Inflammatory macrophage (primary cell): Measurements from ENCODE around the gene SUPT3H.

Source experiments
- DNase-seq, 2 donors: peaks; one replicate each; pipeline ENCODE4 v3.0.0-alpha.2; 2020 to 2022

The SUPT3H gene

GRCh38 chr6:44826025-44826676, 551.6 kb downstream of the SUPT3H start:
- DNase-seq: no peak

DNA sequence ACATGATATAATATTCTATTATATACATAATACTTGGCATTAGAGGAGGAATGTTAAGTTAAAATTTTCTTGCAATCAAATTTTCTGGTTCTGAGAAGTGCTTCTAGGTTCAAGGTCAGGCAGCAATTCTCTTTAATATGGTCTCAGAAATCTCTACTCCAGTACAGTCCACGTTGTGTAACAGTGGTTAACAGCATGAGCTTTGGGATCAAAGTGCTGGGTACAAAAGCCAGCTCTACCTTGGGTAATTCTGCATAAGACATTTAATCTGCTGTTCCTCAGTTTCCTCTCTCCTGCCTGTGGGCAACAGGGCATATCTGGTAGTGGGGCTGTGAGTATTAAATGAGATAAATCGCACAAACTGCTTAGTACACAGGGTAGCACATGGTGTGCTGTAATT, 552.5 kb downstream of the SUPT3H start:
- DNase-seq: no peak

- no peak for DNase-seq
These were observed 553.2 kb downstream of the SUPT3H start for GRCh38 chr6:44824567-44824966.

DNA sequence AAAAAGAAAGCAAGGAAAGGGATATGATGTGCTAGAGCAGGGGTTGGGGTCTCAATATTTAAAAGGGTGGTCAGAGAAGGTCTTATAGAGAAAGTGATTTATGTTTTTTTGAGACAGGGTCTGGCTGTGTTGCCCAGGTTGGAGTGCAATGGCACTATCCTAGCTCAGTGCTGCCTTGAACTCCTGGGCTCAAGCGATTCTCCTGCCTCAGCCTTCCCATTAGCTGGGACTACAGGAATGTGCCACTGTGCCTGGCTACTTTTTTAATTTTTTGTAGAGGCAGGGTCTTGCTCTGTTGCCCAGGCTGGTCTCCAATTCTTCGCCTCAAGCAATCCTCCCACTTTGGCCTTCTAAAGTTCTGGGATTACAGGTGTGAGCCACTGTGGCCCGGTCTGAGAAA, 557.0 kb downstream of the SUPT3H start:
- no peak for DNase-seq

DNA sequence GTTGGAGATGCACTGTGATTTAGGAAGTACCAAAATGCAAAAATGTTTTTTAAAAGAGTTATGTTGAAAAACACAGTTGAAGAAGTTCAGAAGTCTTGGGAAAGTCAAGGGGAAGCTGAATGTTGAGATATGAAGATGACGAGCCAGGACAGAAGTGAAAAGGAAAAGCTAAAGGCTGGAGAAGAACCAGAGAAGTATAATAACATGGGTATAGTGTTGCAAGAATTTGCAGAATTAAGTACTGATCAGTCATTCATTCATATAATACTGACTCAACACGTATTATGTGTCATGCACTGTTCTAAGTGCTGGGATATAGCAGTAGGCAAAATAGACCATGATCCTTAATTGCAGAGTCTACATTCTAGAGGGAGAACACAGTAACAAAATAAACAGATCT, 557.4 kb downstream of the SUPT3H start:
- peak; percentile 75 to 76 for DNase-seq

DNA sequence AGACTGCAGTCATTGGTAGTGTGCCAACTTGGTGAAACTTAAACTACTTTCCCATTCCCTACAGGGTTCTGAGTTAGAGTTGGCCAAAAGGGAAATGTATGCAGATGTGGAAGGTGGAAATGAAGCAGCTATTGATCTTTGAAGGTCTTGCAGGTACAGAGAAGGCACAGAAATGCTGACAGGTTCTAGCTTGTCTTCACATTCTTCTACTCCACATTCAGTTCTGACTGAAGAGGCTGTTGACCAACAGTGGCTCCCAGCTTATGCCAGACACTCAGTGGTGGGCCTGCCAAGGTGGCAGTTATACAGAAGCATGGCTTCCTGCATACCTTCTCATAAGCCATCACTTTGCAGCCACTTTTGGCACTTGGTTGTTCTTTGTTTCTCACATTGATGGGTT, 566.3 kb downstream of the SUPT3H start:
- DNase-seq: no peak

DNA sequence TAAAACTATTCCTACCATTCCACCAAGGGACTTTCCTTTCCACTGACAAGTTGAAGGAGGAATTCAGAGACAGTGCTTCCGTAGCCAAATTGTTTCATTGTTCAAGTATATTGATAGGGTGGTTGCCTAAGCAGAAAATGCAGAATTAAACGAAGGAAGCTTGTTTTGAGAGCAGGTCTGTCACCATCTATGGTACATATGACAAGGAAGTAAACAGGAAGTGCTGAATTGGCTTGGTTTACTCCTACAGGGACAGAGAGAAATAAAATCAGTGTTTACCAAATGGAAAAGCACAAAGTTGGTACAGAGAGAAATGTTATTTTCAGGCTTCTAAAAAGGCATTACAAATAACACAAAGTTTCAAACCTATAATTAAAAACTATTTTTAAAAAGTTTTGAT, 568.5 kb downstream of the SUPT3H start:
- peak; percentile 32 to 34 for DNase-seq

DNA sequence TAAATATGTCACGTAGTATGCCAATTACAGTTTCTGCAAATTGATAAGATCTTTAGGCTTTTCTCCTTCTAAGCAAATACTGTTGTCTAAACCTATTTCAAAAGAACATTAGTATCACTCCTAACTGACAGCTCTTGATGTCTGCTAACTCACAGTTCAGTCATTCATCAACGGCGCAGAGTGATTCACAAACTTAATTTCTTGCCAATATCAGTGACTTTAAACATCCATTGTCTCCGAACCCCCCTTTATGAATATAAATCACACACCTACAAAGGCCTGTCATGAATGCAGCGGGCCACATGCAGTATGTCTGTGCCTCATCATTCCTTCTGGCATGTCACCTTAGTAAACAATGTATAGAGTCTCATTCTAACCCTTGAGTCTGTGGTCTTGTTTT, 569.6 kb downstream of the SUPT3H start:
- no peak for DNase-seq

DNA sequence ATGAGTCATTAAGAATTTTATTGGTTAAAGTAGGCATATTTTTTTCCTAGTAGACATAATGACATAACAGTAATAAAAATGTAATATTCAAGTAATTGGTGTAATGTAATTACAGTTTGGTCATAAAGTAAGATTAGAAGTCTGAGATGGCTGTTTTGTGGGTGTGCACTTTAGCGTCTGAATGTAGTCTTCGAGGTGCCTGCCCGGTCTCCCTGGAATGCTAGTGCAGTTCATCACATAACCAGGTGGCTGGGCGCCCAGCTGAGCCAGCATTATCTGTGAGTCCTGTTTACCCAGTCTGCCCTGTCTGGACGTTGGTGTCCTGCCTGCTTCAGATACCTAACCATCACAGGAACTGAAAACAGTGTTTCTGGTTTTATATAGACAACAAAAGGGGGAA, 571.1 kb downstream of the SUPT3H start:
- no peak for DNase-seq

DNA sequence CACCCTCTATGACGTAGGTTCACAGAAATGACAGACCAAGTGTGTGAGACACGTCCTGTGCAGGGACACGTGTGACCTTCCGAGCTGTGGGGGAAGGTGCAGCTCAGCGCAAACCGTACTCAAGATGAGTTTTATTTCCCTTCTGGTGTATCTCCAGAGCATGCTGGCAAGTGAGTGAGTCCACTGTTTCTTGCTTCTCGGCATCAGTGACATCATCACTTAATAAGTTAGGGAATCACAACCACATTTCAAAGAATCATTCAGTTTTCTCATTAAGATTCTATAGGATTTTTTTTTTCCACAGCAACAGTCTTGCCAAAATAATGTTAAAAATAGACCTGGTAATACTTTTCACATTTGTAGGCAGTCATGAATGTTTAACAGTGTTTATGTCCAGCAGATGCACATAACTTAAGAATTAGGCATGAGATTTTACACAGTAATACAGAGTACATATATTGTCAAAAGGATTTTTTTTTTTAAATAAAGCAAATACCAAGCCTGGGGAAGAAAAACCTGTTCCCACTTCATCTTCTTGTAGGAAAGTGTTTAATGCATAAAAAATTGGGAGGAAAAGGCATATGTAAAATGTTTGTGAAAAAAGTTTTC, 572.4 kb downstream of the SUPT3H start:
- no peak for DNase-seq

DNA sequence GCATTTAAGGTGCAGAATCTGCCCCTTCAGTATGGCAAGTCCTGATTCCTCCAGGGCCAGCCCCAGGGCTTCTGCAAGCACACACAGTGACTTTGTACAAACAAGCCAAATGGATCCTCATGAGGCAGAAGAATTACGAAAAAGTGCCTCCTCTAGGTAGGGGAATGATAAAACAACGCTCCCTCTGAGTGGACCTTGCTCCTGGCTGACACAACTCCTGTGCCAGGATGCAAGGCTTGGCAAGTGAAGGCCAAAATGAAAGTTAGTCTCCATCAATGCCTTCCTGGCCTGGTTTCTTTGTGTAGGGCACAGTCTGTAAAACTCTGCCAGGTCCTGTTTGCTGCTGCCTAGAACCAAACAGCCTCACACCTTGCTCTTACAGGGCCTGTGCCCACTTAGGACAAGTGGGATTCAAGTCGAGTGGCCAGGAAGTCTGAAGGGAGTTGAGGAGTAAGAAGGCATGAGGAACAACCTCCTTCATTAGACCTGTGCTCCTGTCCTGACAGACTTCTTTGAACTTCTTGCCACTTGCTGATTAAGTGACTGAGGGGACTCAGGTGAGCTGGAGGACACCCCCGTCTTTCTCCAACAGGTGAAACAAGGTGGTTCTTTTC, 573.1 kb downstream of the SUPT3H start:
- no peak for DNase-seq

GRCh38 chr6:44804016-44804415, 573.7 kb downstream of the SUPT3H start:
- DNase-seq: no peak

GRCh38 chr6:44800784-44801592, 576.7 kb downstream of the SUPT3H start:
- DNase-seq: no peak

- no peak for DNase-seq
These were observed 577.5 kb downstream of the SUPT3H start for GRCh38 chr6:44800171-44800783.

DNA sequence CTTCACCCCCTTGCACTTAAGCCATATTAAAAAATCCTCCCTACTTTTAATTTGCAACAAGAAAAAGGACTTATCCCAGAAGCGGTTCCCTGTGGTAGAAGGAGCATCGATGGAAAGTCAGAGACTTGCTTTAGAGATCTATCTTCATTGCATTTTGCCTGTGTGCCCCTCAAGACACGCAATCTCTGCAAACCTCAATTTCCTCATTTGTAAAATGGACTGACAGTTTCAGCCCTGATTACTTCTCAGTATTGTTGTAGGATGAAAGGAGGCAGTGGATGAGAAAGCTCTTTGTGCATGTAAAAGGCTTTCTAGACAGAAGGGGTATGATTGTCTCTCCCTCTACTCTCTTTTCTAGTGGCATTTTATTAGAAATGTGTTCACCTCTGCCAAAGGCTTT, 580.0 kb downstream of the SUPT3H start:
- peak; percentile 28 to 52 for DNase-seq

DNA sequence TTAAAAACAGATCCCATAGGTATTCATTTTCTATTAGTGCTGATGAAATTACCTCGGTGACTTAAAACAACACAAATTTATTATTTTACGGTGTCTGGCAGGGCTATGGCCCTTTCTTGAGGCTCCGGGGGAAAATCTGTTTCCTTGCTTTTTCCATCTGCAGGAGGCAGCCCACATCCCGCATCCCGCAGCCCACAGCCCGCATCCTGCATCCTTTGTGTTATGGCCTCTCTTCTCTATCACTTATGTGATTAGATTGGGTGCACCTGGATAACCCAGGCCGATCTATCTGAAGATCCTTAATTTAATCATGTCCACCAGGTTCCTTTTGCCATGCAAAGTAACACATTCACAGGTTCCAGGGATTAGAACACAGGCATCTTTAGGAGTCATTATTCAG, 582.4 kb downstream of the SUPT3H start:
- DNase-seq: no peak

DNA sequence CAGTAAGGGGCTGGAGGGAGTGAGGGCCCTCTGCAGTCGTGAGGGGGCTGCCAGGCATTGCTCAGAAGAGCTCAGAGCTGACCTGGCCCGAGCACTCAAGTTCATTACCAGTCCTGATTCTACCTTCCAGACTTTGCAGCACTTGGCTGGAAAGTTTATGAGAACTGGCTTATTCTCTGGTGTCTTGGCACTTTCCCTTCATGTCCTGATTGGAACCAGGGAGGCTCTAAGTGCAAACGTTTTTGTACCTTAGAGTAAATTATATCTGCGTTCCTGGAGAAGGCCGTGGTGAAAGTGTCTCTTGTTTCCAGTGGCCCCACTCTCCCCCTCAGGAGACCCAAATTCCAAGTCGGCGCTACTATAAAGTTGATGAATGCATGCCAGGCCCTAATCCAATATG, 587.9 kb downstream of the SUPT3H start:
- DNase-seq: no peak

- no peak for DNase-seq
These were observed 588.7 kb downstream of the SUPT3H start for GRCh38 chr6:44789061-44789460.

DNA sequence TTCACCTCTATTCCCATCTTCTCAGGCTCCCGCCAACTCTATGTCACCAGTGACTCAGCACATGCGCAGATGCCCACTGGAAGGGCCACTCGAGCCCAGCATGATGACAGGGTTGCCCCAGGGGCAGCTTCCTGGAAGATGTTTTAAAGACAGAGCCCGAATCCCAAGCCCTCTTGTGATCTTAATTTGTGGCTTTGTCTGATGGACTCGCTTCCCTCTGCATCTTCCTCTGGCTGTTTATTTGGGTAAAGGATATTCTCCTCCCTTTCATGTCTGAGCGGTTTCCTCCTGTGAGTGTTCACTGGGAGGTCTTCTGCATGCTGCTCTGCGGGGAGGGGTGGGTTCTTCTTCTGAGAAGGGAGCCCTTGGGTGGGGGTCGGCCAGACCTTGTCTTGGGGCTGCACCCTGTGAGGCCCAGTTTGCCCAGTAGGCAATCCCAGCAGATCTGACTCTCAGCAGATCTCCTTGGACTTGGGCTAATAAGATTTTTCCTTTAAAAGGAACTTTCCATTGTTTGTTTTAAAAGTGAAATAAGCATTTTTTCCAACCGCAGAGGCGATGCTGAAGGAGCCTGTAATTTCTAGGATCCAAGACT, 589.2 kb downstream of the SUPT3H start:
- no peak for DNase-seq

DNA sequence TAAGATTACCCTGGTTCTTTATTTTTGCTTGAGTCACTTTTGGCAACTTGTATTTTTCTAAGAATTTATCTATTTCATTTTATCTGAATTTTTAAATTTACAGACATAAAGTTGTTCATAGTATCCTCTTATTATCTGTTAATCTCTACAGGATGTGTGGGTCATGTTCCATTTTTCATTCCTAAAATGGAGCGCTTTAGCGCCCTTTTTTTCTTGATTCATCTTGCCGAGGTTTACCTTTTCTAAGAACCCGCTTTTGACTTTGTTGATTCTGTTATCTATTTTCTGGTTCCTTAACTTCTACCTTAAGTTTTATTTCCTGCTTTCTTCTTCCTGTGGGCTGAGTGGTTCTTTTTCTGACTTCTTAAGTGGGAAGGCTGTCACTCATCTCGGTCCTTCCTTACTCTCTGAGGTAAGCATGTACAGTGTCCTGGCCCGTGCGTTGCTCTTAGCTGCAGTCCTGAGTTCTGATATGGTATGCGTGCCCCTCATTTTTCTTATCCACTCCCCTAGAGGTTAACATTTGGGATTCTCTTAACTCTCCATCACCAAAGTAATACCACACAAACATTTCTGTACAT, 590.4 kb downstream of the SUPT3H start:
- DNase-seq: no peak

DNA sequence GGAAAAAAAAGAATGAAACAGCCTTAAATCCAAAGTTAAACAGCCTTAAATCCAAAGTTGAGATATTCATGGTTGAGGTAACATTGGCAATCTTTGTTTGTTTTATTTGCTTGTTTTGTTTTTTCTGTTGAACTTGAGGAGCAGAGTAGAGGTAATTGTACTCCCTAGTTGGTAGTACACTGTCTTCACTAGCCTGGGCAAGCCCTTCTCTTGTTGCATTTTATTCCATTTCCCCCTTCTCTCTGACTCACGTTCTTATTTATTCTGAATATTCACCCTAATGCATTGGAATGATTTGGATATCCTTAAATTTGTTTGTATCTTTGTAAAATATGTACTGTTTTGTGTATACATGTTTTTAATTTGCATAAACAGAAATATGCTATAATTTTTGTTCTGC, 592.6 kb downstream of the SUPT3H start:
- no peak for DNase-seq

DNA sequence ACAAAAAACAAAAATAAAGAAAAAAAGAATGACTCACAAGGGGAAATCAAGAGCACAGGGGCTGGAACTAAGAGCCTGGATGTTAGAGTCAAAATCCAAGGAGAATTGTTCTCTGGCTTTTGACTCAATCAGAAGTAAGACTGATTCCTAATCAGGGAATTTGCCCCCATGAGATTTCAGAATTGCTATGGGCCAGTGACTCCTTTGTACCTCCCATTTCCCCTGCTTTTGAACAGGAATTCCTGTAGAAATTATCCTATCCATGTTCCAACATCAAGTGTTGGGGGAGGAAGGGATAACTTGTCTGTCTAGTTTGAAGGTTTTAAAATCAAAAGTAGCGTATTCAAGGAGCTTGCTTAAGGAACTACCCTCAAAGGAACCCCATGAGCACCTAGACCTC, 593.5 kb downstream of the SUPT3H start:
- no peak for DNase-seq
